IMR-90 (cell line): ENCODE results near the gene SH3BGRL. TPM values are rescaled to one million over a fixed set of nuclear protein-coding genes. Genes with fewer than 3 reads are reported as not detected.

Experiments
- ATAC-seq: fragments of 200-7000 bp; cut with Tn5 transposase; 2 replicates; pipeline ENCODE4 v1.9.1; 2020; ENCODE audit warnings: low read depth, mild to moderate bottlenecking, moderate library complexity
- Bru-seq: library from RNA; stranded (reverse); fragments of 400-500 nt; gene quantifications from one replicate; lab custom pipeline; 2021; lab: Mats Ljungman, UMichigan
- BruChase-seq, 2 experiments: library from RNA; stranded (reverse); fragments of 400-500 nt; gene quantifications; one replicate each; lab custom pipeline; 2021; lab: Mats Ljungman, UMichigan
- BruUV-seq: library from RNA; stranded (reverse); fragments of 400-500 nt; replicated peaks from 2 replicates; lab custom pipeline; 2021; lab: Mats Ljungman, UMichigan
- CTCF ChIA-PET: fragments of 300-600 bp; formaldehyde crosslinking; extraction: SDS; loops from one replicate; lab custom pipeline; 2021; ENCODE audit warnings: antibody characterized with exemption; lab: Yijun Ruan, JAX
- POLR2A ChIA-PET: fragments of 300-600 bp; sonication (Branson Sonifier 250); formaldehyde crosslinking; loops from one replicate; lab custom pipeline; 2022; ENCODE audit warnings: antibody characterized with exemption; ENCODE audit not compliant: unreplicated experiment; lab: Charles Lee
- DNase-seq: peaks from one replicate; pipeline ENCODE4 v3.0.0; 2013
- H2AFZ ChIP-seq: replicated peaks from 2 replicates; pipeline ENCODE3; 2013; ENCODE audit warnings: low read length, mild to moderate bottlenecking; ENCODE audit not compliant: poor library complexity
- H2AK5ac ChIP-seq: 2 replicates; pipeline ENCODE4 v1.6.1; 2013; ENCODE audit warnings: low read depth, low read length, inconsistent platforms
- H2AK9ac ChIP-seq: replicated peaks from 2 replicates; pipeline ENCODE3; 2013; ENCODE audit warnings: mild to moderate bottlenecking, low read depth, low read length, moderate library complexity; ENCODE audit not compliant: poor library complexity
- H2BK120ac ChIP-seq: 2 replicates; pipeline ENCODE4 v1.6.1; 2013; ENCODE audit warnings: low read depth, low read length, inconsistent platforms
- H2BK15ac ChIP-seq: 3 replicates; pipeline ENCODE4 v1.6.1; 2013; ENCODE audit warnings: low read depth, low read length, inconsistent platforms
- H2BK20ac ChIP-seq: 2 replicates; pipeline ENCODE4 v1.6.1; 2013; ENCODE audit warnings: low read depth, mild to moderate bottlenecking, inconsistent platforms, low read length, moderate library complexity
- H2BK5ac ChIP-seq: 2 replicates; pipeline ENCODE4 v1.6.1; 2013; ENCODE audit warnings: mild to moderate bottlenecking, low read depth, low read length, inconsistent platforms; ENCODE audit not compliant: poor library complexity, severe bottlenecking
- H3K14ac ChIP-seq: replicated peaks from 2 replicates; pipeline ENCODE4 v1.6.1; 2013; ENCODE audit warnings: low read depth, low read length, inconsistent platforms
- H3K18ac ChIP-seq: 2 replicates; pipeline ENCODE4 v1.6.1; 2013; ENCODE audit warnings: low read depth, low read length, control low read depth
- H3K23ac ChIP-seq: 2 replicates; pipeline ENCODE4 v1.6.1; 2013; ENCODE audit warnings: low read depth, low read length, inconsistent platforms
- H3K27ac ChIP-seq: 2 replicates; pipeline ENCODE4 v1.5.1; 2013; ENCODE audit warnings: mild to moderate bottlenecking, control low read depth, low read length; ENCODE audit not compliant: insufficient read depth
- H3K27me3 ChIP-seq: 2 replicates; pipeline ENCODE4 v1.6.1; 2013; ENCODE audit warnings: low read length; ENCODE audit not compliant: control insufficient read depth, insufficient read depth
- H3K36me3 ChIP-seq: 2 replicates; pipeline ENCODE4 v1.6.1; 2013; ENCODE audit warnings: low read length, mixed read lengths; ENCODE audit not compliant: control insufficient read depth, insufficient read depth
- H3K4ac ChIP-seq: 2 replicates; pipeline ENCODE4 v1.6.1; 2013; ENCODE audit warnings: low read depth, low read length, inconsistent platforms
- H3K4me1 ChIP-seq: 2 replicates; pipeline ENCODE4 v1.6.1; 2013; ENCODE audit warnings: low read length, mixed read lengths; ENCODE audit not compliant: control insufficient read depth, insufficient read depth
- H3K4me2 ChIP-seq: 2 replicates; pipeline ENCODE4 v1.6.1; 2013; ENCODE audit warnings: low read depth, mild to moderate bottlenecking, control low read depth, low read length, moderate library complexity
- H3K4me3 ChIP-seq: 2 replicates; pipeline ENCODE4 v1.5.1; 2013; ENCODE audit warnings: low read depth, mild to moderate bottlenecking, control low read depth, low read length, moderate library complexity; ENCODE audit not compliant: insufficient read depth
- H3K56ac ChIP-seq: 2 replicates; pipeline ENCODE4 v1.6.1; 2013; ENCODE audit warnings: low read length, inconsistent platforms; ENCODE audit not compliant: insufficient read depth; ENCODE audit errors: extremely low read depth
- H3K79me1 ChIP-seq, 2 experiments: 2 replicates each; pipeline ENCODE4 v1.6.1; 2013; ENCODE audit warnings: low read length in 2 of 2, inconsistent platforms in 1 of 2, low read depth in 1 of 2
- H3K9ac ChIP-seq: 2 replicates; pipeline ENCODE4 v1.6.1; 2013; ENCODE audit warnings: low read depth, low read length, control low read depth
- H3K9me1 ChIP-seq: 2 replicates; pipeline ENCODE4 v1.6.1; 2013; ENCODE audit warnings: low read length, inconsistent platforms; ENCODE audit not compliant: insufficient read depth
- H3K9me3 ChIP-seq: 2 replicates; pipeline ENCODE4 v1.6.1; 2013; ENCODE audit warnings: low read length; ENCODE audit not compliant: control insufficient read depth, insufficient read depth
- H4K20me1 ChIP-seq: 2 replicates; pipeline ENCODE4 v1.6.1; 2013; ENCODE audit warnings: low read length, inconsistent platforms; ENCODE audit not compliant: insufficient read depth
- H4K5ac ChIP-seq: 2 replicates; pipeline ENCODE4 v1.6.1; 2013; ENCODE audit warnings: mild to moderate bottlenecking, low read depth, low read length, control low read depth
- H4K8ac ChIP-seq, 2 experiments: 2 replicates each; pipeline ENCODE4 v1.6.1; 2013; ENCODE audit warnings: low read depth in 2 of 2, low read length in 2 of 2, control low read depth in 1 of 2, inconsistent platforms in 1 of 2
- H4K91ac ChIP-seq: 2 replicates; pipeline ENCODE4 v1.6.1; 2013; ENCODE audit warnings: low read depth, low read length, inconsistent platforms; ENCODE audit not compliant: insufficient read depth
- CHD1 ChIP-seq: IDR thresholded peaks from 2 replicates; pipeline ENCODE4 v1.6.1; 2012; ENCODE audit warnings: low read depth, low read length, improper control_type of control experiment
- MAZ ChIP-seq: IDR thresholded peaks from 2 replicates; pipeline ENCODE4 v1.6.1; 2012; ENCODE audit warnings: low read depth, mild to moderate bottlenecking, low read length, improper control_type of control experiment, moderate library complexity, borderline replicate concordance
- RCOR1 ChIP-seq: IDR thresholded peaks from 2 replicates; pipeline ENCODE4 v1.6.1; 2012; ENCODE audit warnings: mild to moderate bottlenecking, low read length, improper control_type of control experiment; ENCODE audit not compliant: insufficient replicate concordance
- WGBS, 2 experiments: methylation state at CpG; one replicate each; pipeline versions ENCODE4 v1.1.5 to v1.1.7; 2013; ENCODE audit warnings: missing lambda C conversion rate in 2 of 2; ENCODE audit not compliant: insufficient read length in 1 of 2; ENCODE audit errors: extremely low coverage in 2 of 2; 5-methylcytosine and 5-hydroxymethylcytosine counted together
- dilution Hi-C: fragments of 300-500 bp; cut with HindIII; formaldehyde crosslinking; loops from one replicate; pipeline ENCODE4 v1.14.3; 2018; ENCODE audit warnings: low sequenced_read_pairs; ENCODE audit not compliant: unreplicated experiment
- in situ Hi-C: fragments of 300-500 bp; cut with MboI; formaldehyde crosslinking; loops from 3 replicates; pipeline ENCODE4 v1.14.3; 2019; ENCODE audit warnings: low sequenced_read_pairs, inconsistent platforms, mixed read lengths
- intact Hi-C: fragments of 100-400 bp; cut with micrococcal nuclease; formaldehyde crosslinking; loops from 2 replicates; pipeline ENCODE4 v1.10.0; 2022
- long read RNA-seq: library from polyadenylated mRNA; unstranded; transcript quantifications from one replicate; pipeline ENCODE4 v2.0.0, GENCODE V29; 2021; ENCODE audit not compliant: unreplicated experiment
- polyA plus RNA-seq, 3 experiments: library from polyadenylated mRNA; depleted of rRNA; stranded (reverse); fragments of >200 nt; gene quantifications; 2 replicates each; pipeline ENCODE4 v1.2.3, GENCODE V29; 2012; ENCODE audit warnings: low replicate concordance in 1 of 3
- total RNA-seq: library from RNA; depleted of rRNA; stranded (reverse); fragments of >200 nt; gene quantifications from 2 replicates; pipeline ENCODE4 v1.2.3, GENCODE V29; 2012; rRNA removed

The SH3BGRL gene
- total RNA-seq (50.7 and 53.0 TPM in 2 replicates), polyA plus RNA-seq (2012; rRNA removed) (95.5 and 110 TPM in 2 replicates), Bru-seq, nascent RNA (percentile 67 among the genes with signal in this experiment), BruChase-seq, experiment 1, labeled RNA remaining after a 6-hour chase (percentile 53 among the genes with signal in this experiment), BruChase-seq, experiment 2, labeled RNA remaining after a 2-hour chase (percentile 60 among the genes with signal in this experiment)
- 19.8 and 37.6 TPM in 2 replicates for polyA plus RNA-seq (2012; cell fraction: cytosol; rRNA removed)
- polyA plus RNA-seq (2012; cell fraction: nucleus; rRNA removed; ENCODE audit: low replicate concordance), result 2.4 and 28.1 TPM in 2 replicates
- long read RNA-seq, transcript SH3BGRL-201 (4 exons, 1,923 nt), result major isoform, 122 of 143 reads
- long read RNA-seq, partial matches to known transcripts, result 2 of 143 reads
- long read RNA-seq, other reads (novel, unspliced or antisense), result 19 of 143 reads

DNA sequence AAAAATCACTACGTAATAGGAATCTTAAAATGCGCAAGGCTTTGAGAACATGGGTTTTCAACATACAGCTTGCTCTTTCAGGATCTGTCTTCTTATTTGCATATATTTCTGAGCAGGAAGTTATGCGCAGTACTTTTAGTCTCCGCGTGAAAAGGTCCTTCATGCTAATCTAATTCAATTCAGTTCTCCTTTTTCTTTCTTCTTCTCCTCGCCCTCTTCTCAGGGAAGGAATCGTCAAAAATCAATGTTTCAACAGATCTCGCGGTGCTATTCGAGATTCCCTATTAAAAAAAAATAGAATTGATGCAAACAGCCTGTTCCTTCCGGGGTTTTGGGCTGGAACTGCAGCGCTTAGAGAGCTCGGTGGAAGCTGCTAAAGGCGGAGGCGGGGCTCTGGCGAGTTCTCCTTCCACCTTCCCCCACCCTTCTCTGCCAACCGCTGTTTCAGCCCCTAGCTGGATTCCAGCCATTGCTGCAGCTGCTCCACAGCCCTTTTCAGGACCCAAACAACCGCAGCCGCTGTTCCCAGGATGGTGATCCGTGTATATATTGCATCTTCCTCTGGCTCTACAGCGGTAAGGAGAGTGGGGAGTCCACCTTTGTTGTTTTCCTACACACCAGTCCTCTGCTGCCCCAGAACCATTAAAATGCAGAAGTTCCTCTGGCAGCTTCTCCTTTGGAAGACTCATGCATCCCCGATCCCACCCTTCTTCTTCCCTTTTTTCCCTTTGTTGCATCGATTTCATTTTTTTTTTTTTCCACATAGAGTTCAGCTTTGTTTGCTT, at the start of gene SH3BGRL, which contains the start of gene HMGN5:
TSS of gene SH3BGRL (plus strand) at position 432 of the 785 bp plus-strand sequence. CDS start at position 531, 99 bp downstream.
TSS of gene HMGN5 (minus strand) at position 243 of the 785 bp plus-strand sequence. CDS start 80,364 bp downstream, outside the sequence.
- 12% methylated on average over 7 of the region's 23 CpGs; no CpG with 5 or more reads in 1 of the 2 experiments for WGBS, 2 experiments
- Histone ChIP-seq H3K56ac (peak within 1 kb of the TSS; percentile 90), H3K79me1 (peaks cover 0 to 10% of the 10 kb centered on the region in 2 experiments), H3K4me1 (no peaks in the 10 kb centered on the region), H3K9ac (peak within 1 kb of the TSS; percentile 94), H2AK9ac (peak within 1 kb of the TSS; percentile 89), H3K27me3 (no peaks in the 10 kb centered on the region), H4K20me1 (no peaks in the 10 kb centered on the region), H4K8ac (peak within 1 kb of the TSS; percentile 67 to 92), H3K18ac (peak within 1 kb of the TSS; percentile 85), H3K9me3 (no peaks in the 10 kb centered on the region), H3K9me1 (no peaks in the 10 kb centered on the region), H3K36me3 (no peaks in the 10 kb centered on the region), H2BK120ac (peak within 1 kb of the TSS; percentile 60), H3K27ac (peak within 1 kb of the TSS; percentile 98), H3K4me3 (peak within 1 kb of the TSS; percentile 58), H2AFZ (peak within 1 kb of the TSS; percentile 92), H2AK5ac (peak within 1 kb of the TSS; percentile 62; the same call in 1 of the 2 replicates), H3K23ac (peak within 1 kb of the TSS; percentile 93), H3K4me2 (peak within 1 kb of the TSS; percentile 93), H3K14ac (peak within 1 kb of the TSS; percentile 94), H2BK15ac (peak within 1 kb of the TSS; percentile 66; the same call in 2 of the 3 replicates), H2BK5ac (peak within 1 kb of the TSS; percentile 94), H3K4ac (peak within 1 kb of the TSS; percentile 86), H4K91ac (peak within 1 kb of the TSS; percentile 79), H2BK20ac (0 out of 2 replicates have a peak within 1 kb of the TSS, but pooled peaks have one; percentile 0), H4K5ac (peak within 1 kb of the TSS; percentile 86)
- no TSS peak for BruUV-seq
- ATAC-seq (peak; percentile 97), DNase-seq (peak; percentile 88)
- ChIA-PET POLR2A (interaction anchor here (0.6 to 1.4 kb wide), 4 partner anchors 11 to 238 kb away, joined by 3 to 5 read pairs (median 3); no protein-coding TSS in a partner anchor), CTCF (interaction anchor here (0.6 to 1.4 kb wide), 7 partner anchors 23 to 395 kb away, joined by 3 to 12 read pairs (median 3); no protein-coding TSS in a partner anchor)
- in situ Hi-C loops, result no loop called here
- intact Hi-C loops, result loop anchor here (1.0 kb wide), 1 partner anchor 57 kb away; no protein-coding TSS in a partner anchor
- dilution Hi-C loops, result no loop called here
- TF ChIP-seq MAZ (peak; percentile 38; the same call in 1 of the 2 replicates), CHD1 (no peak), RCOR1 (no peak)
